Transverse colon (tissue), 4 donors: ENCODE results near the gene NAA25. TPM values are rescaled to one million over a fixed set of nuclear protein-coding genes. Genes with fewer than 3 reads are reported as not detected.

Source experiments
- DNase-seq: peaks from one replicate; pipeline ENCODE4 v3.0.0-alpha.2; 2019
- H3K27ac ChIP-seq, 4 donors: fragments of 200-600 bp; sonication (generic); 2 replicates each; pipeline ENCODE4 v1.5.1; 2016 to 2018; ENCODE audit warnings: inconsistent platforms in 4 of 4
- H3K27me3 ChIP-seq: fragments of 200-600 bp; sonication (generic); 2 replicates; pipeline ENCODE4 v1.5.1; 2017; ENCODE audit warnings: inconsistent platforms
- H3K36me3 ChIP-seq, 4 donors: fragments of 200-600 bp; sonication (generic); 2 replicates each; pipeline ENCODE4 v1.5.1; 2017 to 2019; ENCODE audit warnings: inconsistent platforms in 4 of 4
- H3K4me1 ChIP-seq, 4 donors: fragments of 200-600 bp; sonication (generic); 2 replicates each; pipeline ENCODE4 v1.5.1; 2017 to 2020; ENCODE audit warnings: inconsistent platforms in 4 of 4
- H3K4me3 ChIP-seq, 4 donors: fragments of 200-600 bp; sonication (generic); 1 replicate in 1 of 4; 2 replicates in 3 of 4; pipeline versions ENCODE4 v1.5.1 to v1.6.1; 2017 to 2019; ENCODE audit warnings: inconsistent platforms in 4 of 4
- H3K9me3 ChIP-seq, 2 donors: fragments of 200-600 bp; sonication (generic); 2 replicates each; pipeline ENCODE4 v1.5.1; 2017 to 2019; ENCODE audit warnings: inconsistent platforms in 2 of 2
- CTCF ChIP-seq, 5 experiments: fragments of 200-600 bp in 3 of 5; fragments of 450-650 bp in 2 of 5; sonication (generic) in 3 of 5; IDR thresholded peaks; 1 replicate in 2 of 5; 2 replicates in 3 of 5; pipeline ENCODE4 v1.5.1; 2016 to 2017; ENCODE audit warnings: antibody characterized with exemption in 5 of 5, inconsistent platforms in 3 of 5, mild to moderate bottlenecking in 2 of 5, moderate library complexity in 1 of 5
- EP300 ChIP-seq: sonication (generic); formaldehyde crosslinking; IDR thresholded peaks from one replicate; pipeline ENCODE4 v1.6.1; 2017; ENCODE audit warnings: antibody characterized with exemption, low read depth
- POLR2A ChIP-seq: fragments of 450-650 bp; IDR thresholded peaks from one replicate; pipeline ENCODE4 v1.6.1; 2016; ENCODE audit warnings: antibody characterized with exemption, mild to moderate bottlenecking, moderate library complexity
- POLR2AphosphoS5 ChIP-seq, 3 donors: sonication (generic); formaldehyde crosslinking; IDR thresholded peaks; one replicate each; pipeline ENCODE4 v1.6.1; 2016; ENCODE audit warnings: antibody characterized with exemption in 3 of 3
- WGBS, 2 donors: methylation state at CpG; one replicate each; pipeline ENCODE4 v1.1.5; 2018; ENCODE audit warnings: low coverage in 1 of 2; 5-methylcytosine and 5-hydroxymethylcytosine counted together
- in situ Hi-C, 4 donors: fragments of 200-750 bp; cut with MboI; loops; one replicate each; pipeline versions ENCODE4 v1.15.0 to v1.15.1; 2017; ENCODE audit warnings: low sequenced_read_pairs in 3 of 4, low pct_ligation_motif_present in 1 of 4, low pct_unique_long_range_greater_than_20kb in 1 of 4
- intact Hi-C: fragments of 100-400 bp; cut with DNase I; formaldehyde crosslinking; loops from one replicate; pipeline ENCODE4 v1.15.1; 2023; ENCODE audit warnings: low total_unique reads
- total RNA-seq, 4 donors: library from RNA; depleted of rRNA; stranded (reverse); fragments of >200 nt; gene quantifications; one replicate each; pipeline ENCODE4 v1.1.0, GENCODE V29; 2016

Gene NAA25
- total RNA-seq, 4 donors from 2014 or later, result 6.7 to 63.7 (median 18.4) TPM

- no peaks in the 10 kb centered on the region for H3K27me3 ChIP-seq
These were observed 89.9 kb downstream of the NAA25 start for GRCh38 chr12:112018571-112019237.

GRCh38 chr12:112017041-112017440 lies 91.5 kb downstream of the NAA25 start:
- intact Hi-C loops (no loop called here), in situ Hi-C loops (loop anchor here in 2 of 4 donors (10.0 kb wide), 1 partner anchor 72 kb away; no protein-coding TSS in a partner anchor)
- WGBS, 2 donors, result 75 to 81% methylated on average over 1 of the region's 1 CpG
- Histone ChIP-seq H3K9me3 (no peaks in the 10 kb centered on the region), H3K4me1 (peaks cover 7 to 29% (median 14%) of the 10 kb centered on the region in 4 donors), H3K27me3 (no peaks in the 10 kb centered on the region), H3K4me3 (no peak overlapping the region), H3K27ac (no peak overlapping the region), H3K36me3 (peaks cover 0 to 6% (median 3%) of the 10 kb centered on the region in 4 donors)
- no peak for DNase-seq
- no peak for TF ChIP-seq EP300
- TF ChIP-seq POLR2A, result no peak
- TF ChIP-seq CTCF (IDR thresholded peaks at IDR 0.05), result no peak
- TF ChIP-seq POLR2AphosphoS5 (IDR thresholded peaks at IDR 0.05), result no peak

More at GRCh38 chr12:112018571-112019237, 89.9 kb downstream of the NAA25 start:
- in situ Hi-C loops, result loop anchor here in 2 of 4 donors (10.0 kb wide), 1 partner anchor 74 kb away; no protein-coding TSS in a partner anchor
- Histone ChIP-seq H3K27ac (no peak overlapping the region), H3K4me3 (no peak overlapping the region), H3K4me1 (peaks cover 6 to 25% (median 8%) of the 10 kb centered on the region in 4 donors), H3K36me3 (peaks cover 0 to 16% (median 7%) of the 10 kb centered on the region in 4 donors), H3K9me3 (no peaks in the 10 kb centered on the region)
- DNase-seq, result no peak
- 63 to 74% methylated on average over 2 of the region's 2 CpGs for WGBS, 2 donors
- TF ChIP-seq CTCF (IDR thresholded peaks at IDR 0.05) (no peak), POLR2AphosphoS5 (IDR thresholded peaks at IDR 0.05) (no peak), POLR2A (no peak), EP300 (no peak)
- intact Hi-C loops, result no loop called here

GRCh38 chr12:112015938-112016337 lies 92.6 kb downstream of the NAA25 start:
- H3K4me1 ChIP-seq, result peaks cover 16 to 40% (median 23%) of the 10 kb centered on the region in 4 donors
- 88 to 97% methylated on average over 4 to 6 of the region's 6 CpGs for WGBS, 2 donors
- no peaks in the 10 kb centered on the region for H3K9me3 ChIP-seq
- H3K27me3 ChIP-seq, result no peaks in the 10 kb centered on the region
- H3K36me3 ChIP-seq, result peaks cover 0 to 5% (median 1%) of the 10 kb centered on the region in 4 donors
- intact Hi-C loops, result no loop called here
- no peak overlapping the region for H3K27ac ChIP-seq
- H3K4me3 ChIP-seq, result no peak overlapping the region
- TF ChIP-seq POLR2AphosphoS5 (IDR thresholded peaks at IDR 0.05), result no peak
- no peak for TF ChIP-seq EP300
- no peak for TF ChIP-seq CTCF (IDR thresholded peaks at IDR 0.05)
- no peak for TF ChIP-seq POLR2A
- DNase-seq, result no peak
- in situ Hi-C loops, result loop anchor here in 2 of 4 donors (10.0 kb wide), 1 partner anchor 71 kb away; no protein-coding TSS in a partner anchor

GRCh38 chr12:112013601-112014402 lies 94.8 kb downstream of the NAA25 start:
- DNase-seq, result peak; percentile 78
- H3K9me3 ChIP-seq, result no peaks in the 10 kb centered on the region
- intact Hi-C loops (no loop called here), in situ Hi-C loops (loop anchor here in 2 of 4 donors (10.0 kb wide), 1 partner anchor 69 kb away; no protein-coding TSS in a partner anchor)
- WGBS, 2 donors, result 2% methylated on average over 44 of the region's 54 CpGs; no CpG with 5 or more reads in 1 of the 2 donors
- peaks cover 16 to 44% (median 23%) of the 10 kb centered on the region in 4 donors for H3K4me1 ChIP-seq
- peak; percentile 69 to 84 (median 75) for TF ChIP-seq POLR2AphosphoS5 (IDR thresholded peaks at IDR 0.05)
- TF ChIP-seq EP300, result no peak
- peak; percentile 7 for TF ChIP-seq POLR2A
- TF ChIP-seq CTCF (IDR thresholded peaks at IDR 0.05), result peak in 2 of 5 experiments; percentile 33
- H3K27ac ChIP-seq, result peak overlapping the region; percentile 98 to 99 (median 98)
- no peaks in the 10 kb centered on the region for H3K27me3 ChIP-seq
- H3K4me3 ChIP-seq, result peak overlapping the region; percentile 70 to 90 (median 84)
- peaks cover 0 to 3% (median 0%) of the 10 kb centered on the region in 4 donors for H3K36me3 ChIP-seq
